Adrenal gland (tissue), 5 donors: ENCODE measurements around the gene PIEZO2.

Experiments
- CTCF ChIP-seq, 6 experiments: fragments of 450-650 bp in 4 of 6; fragments of 200-600 bp in 2 of 6; sonication (generic) in 1 of 6; IDR thresholded peaks; 1 replicate in 5 of 6; 2 replicates in 1 of 6; pipeline versions ENCODE4 v1.5.1 to v1.8.0; 2016 to 2021; ENCODE audit warnings: antibody characterized with exemption in 6 of 6, mild to moderate bottlenecking in 2 of 6, moderate library complexity in 1 of 6
- POLR2A ChIP-seq, 2 donors: fragments of 450-650 bp; IDR thresholded peaks; one replicate each; pipeline ENCODE4 v1.6.1; 2017; ENCODE audit warnings: antibody characterized with exemption in 2 of 2, mild to moderate bottlenecking in 2 of 2, moderate library complexity in 1 of 2
- donor health status: DM: no; HTN: no; CAD: no.

- no peak for TF ChIP-seq CTCF (IDR thresholded peaks at IDR 0.05)
- TF ChIP-seq POLR2A (IDR thresholded peaks at IDR 0.05) = no peak
Observed at GRCh38 chr18:11078491-11078890, 70.9 kb downstream of the PIEZO2 start.
